GM19452 (cell line): Measurements from ENCODE around the gene AR.
A peak's percentile ranks its signal among the peaks of the same experiment; 100 is the strongest.

Source experiments
- ATAC-seq: cut with Tn5 transposase; IDR thresholded peaks from one replicate; pipeline ENCODE4 v1.9.1; 2021; ENCODE audit not compliant: unreplicated experiment

Gene AR

DNA sequence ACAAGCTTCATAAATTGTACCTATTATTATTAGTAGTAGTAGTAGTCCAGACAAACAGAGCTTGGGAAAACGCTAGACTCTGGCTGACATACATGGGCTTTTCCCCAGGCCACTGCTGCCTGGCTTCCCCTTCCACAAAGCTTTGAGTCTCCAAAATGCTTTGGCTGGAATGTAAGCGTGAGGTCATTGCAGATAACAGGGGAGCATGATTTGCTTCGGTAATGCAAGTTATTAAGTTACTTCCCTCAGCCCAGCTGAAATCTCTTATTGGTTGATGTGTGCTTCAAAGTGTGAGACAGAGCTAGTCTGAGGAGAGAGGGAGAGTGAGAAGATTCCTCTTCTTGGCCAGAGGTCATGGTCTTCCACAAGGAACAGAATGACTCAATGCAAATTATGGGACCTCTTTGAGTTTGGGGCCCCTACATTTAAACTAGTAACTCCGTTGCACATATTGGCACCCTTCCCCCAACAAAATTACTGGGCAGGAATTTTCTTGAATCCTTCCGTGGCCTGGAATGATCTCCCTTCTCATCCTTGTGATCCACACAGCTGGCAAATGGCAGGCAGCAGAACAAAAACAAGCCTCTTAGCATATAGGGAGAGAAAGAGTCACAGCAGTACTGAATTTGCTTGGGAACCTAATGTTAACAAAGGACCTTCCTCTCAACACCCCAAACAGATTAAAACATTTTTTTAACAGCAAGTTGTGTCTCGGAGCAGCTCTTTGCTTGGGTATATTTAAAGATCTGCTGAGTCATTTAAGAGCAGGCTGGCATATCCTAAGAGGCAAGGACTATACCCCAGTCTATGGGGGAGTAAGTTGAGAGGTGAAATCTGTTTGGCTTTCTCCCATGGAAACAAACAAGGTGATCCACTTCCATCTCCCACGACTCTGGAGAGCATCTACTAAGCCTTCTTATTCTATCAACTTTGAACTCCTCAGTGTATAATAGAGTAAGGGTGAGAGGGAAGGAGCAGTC is 19.9 kb downstream of the AR start:
- no peak for ATAC-seq

DNA sequence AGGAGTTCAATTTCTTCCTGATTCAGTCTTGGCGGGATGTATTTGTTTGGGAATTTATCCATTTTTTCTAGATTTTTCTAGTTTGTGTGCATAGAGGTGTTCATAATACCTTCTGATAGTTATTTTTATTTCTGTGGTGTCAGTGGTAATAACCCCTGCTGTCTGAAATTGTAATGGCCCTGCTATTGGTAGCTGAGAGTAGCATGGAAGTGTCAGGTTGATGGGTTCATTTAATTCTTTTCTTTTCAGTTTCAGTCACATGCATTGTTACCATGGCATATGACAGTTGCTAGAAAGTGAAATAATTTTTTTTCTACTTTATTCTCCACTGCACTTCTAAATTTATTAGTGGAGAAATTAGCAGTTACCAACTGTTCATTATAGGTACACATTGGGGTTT is 20.7 kb downstream of the AR start:
- ATAC-seq = no peak

GRCh38 chrX:67568769-67569168 is 24.9 kb downstream of the AR start:
- no peak for ATAC-seq

- ATAC-seq = no peak
These were observed 27.0 kb downstream of the AR start for GRCh38 chrX:67570839-67571238.

- no peak for ATAC-seq
These were observed 30.9 kb downstream of the AR start for GRCh38 chrX:67574696-67575095.

GRCh38 chrX:67582436-67582835 is 38.6 kb downstream of the AR start:
- ATAC-seq = no peak

DNA sequence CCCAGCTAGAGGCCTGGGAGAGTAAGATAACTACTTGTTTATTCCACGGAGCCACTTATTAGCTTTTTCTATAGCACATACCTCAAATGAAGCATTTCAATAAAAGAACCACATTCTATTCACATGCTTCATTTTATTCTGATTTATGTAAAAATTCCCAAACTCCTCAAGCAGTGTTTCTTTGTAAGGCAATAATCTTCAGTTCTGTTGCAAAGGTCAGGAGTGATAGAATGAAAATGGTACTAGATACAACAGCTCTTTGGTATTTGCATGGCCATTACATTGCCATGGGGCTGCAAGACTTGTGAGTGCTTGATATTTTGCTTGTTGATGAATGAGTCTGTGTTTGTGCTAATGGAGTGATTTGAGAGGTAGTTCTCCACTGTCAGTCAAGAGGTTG is 39.4 kb downstream of the AR start:
- ATAC-seq = no peak

DNA sequence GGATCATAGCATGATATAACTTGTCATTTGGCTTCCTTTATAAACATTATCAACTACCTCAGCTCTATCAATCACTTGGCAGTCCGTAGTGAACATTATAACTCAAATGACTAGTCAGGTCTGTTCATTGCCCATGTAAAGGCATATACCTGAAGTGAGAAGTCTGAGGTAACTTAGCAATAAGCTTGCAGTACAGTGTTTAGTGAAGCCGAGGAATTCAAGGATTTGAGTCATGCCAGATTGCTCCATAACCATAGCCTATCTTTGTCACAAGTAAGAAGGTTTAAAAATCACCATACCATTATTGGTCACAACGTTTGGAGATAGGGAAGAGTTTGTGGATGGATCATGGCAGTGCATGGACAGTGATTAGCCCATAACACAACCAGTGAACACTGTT is 41.6 kb downstream of the AR start:
- ATAC-seq = no peak

DNA sequence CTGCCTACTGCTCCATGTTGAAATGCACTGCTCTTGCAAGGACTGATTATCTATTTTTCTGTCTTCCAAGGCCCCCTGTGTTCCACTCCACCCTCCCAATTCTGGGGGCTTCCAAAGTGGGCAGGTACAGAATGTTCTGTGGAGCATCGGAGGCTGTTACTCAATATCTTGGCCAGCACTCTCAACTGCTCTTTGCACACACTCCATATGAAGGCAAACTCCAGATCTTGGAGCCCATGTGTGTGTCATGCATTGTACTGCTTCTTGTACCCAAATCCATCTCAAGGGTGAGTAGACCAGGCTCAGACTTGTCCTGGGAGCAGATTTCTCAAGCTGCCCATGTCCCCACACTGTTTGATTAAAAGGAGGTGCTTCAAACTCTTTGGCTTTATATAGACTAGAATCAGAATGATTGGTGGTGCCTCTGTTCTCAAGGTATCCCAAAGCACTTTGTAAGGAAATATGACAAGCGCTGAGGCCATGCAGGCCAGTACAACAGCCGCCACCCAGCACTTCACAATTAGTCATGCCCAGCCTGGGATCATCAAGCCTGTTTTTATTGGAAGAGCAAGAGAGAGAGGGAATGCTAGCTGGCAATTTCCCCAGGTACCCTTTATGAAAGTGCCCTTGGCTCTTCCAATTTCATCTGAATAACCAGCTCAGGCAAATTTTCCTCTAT is 44.3 kb downstream of the AR start:
- no peak for ATAC-seq

DNA sequence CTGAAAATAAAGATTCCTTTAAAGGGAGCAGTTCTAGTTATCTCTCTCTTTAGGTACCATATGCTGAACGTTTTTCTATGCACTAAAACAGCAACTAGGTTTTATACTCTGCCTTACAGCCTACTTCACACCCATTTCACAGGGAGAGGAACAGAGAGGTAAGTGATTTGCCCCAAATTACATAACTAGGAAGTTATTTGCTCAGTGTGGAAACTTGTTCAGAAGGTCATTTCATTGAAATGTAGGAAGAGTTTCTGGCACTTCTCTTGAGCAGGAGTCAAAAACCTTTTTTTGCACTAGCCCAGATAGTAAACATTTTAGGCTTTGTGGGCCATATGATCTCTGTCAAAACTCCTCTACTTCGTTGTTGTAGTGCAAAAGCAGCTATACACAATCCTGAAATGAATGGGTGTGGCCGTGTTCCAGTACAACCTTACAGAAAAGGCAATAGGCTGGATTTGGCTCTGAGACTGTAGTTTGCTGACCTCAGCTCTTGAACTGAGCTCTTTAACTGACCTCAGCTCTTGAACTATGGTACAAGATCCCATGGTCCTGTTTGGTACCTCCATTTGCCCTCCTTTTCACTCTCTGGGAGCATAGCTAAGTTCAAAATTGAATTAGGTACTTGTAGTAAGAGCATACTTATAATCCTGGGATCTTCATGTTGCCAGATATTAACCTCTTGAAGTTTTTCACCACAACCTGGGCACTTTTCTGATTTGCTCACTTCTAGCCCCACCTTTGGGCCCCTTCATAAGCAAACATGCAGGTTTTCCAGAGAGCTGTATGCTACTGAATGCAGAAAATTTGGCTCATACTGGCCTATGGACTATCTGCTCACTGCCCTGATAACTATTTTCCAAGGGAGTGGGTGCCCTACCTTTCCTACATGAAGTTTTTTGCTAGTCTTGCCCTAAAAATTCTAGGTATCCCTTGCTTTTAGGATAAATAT is 53.3 kb downstream of the AR start:
- ATAC-seq = no peak

DNA sequence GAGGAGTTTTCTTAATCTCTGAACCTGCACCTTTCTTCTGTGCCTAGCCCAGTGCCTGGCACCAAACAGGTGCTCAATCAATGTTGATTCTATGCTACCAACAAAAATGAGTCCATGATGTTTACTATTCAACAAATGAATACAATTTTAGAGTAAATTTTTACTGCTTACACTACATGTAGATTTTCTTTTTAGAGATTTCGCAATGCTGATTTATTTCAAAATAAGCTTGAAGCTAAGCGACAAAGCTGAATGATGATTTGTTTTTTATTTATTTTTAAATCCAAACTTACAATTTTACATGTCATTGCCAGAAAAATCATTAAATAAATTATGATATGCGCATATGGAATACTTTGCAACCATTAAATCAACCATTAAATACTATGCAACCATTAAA is 55.7 kb downstream of the AR start:
- no peak for ATAC-seq

- ATAC-seq = no peak
These were observed 58.0 kb downstream of the AR start for GRCh38 chrX:67601771-67602170.

DNA sequence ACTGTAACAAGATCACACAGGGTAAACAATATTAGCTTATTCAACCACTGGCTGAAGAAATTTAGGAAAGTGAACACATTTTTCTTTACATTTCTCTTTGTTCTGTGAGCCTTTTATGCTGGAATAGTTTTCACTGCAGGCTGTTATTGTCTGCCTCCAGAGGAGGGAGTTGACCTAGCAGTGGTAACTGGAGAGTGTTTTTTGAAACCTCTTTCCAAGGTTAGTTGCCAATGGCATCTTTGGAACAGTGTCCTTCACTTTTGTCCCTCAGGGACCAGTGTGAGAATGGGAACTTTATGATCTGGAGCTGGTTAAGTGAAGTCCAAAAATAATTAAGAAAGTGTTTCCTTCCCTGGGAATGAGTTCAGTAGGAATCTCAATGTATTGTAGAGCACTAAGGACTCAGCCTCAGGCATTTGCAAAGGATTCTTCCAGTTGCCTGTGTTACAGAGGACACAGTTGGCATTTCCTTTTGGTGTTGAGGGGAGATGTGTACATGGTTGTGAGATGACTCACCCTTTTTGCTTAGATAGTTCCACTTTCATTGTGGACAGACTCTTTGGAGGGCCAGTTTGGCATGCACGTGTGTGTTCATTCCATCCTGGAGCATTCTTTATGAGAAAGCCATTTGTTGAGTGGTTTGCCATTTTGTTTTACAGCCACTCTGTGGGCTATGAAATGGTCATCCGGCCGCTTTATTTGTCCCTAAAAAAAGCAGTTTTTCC is 61.3 kb downstream of the AR start:
- ATAC-seq = no peak

DNA sequence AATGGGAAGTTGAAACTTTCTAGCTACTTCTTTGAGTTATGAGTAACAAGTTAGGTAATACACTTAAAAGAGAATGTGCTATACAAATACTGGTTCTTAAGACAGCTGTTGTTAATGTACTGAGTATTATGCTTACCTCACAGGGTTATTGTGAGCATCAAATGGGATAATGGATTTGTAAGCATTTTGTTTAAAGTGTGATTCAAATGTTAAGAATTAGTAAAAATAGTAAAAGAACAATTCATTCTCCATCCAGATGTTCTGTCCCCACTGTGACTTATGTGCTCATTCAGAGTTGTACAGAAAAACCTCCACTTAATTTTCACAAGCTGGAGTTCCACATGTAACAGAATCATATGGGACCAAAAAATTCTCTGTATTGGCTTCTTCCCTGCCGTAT is 63.6 kb downstream of the AR start:
- no peak for ATAC-seq

DNA sequence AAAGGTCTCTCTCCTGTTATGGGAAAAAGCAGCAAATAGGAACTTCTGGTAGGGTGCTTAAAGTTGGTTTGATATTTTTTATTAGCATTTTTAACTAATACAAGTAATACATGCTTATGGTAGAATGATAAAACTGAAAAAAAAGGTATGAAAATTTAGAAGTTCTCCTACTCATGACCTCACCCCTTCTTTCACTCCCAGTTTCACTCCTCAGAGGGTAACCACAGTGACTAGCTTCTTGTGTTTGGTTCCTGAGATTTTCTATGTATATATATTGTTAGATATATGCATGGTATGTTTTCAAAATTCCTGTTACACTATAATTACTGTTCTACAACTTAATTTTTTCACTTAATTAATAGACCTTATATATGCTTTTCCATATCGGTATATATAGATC is 66.5 kb downstream of the AR start:
- ATAC-seq = no peak

GRCh38 chrX:67612231-67612630 is 68.4 kb downstream of the AR start:
- ATAC-seq = no peak

GRCh38 chrX:67613366-67613765 is 69.5 kb downstream of the AR start:
- no peak for ATAC-seq

DNA sequence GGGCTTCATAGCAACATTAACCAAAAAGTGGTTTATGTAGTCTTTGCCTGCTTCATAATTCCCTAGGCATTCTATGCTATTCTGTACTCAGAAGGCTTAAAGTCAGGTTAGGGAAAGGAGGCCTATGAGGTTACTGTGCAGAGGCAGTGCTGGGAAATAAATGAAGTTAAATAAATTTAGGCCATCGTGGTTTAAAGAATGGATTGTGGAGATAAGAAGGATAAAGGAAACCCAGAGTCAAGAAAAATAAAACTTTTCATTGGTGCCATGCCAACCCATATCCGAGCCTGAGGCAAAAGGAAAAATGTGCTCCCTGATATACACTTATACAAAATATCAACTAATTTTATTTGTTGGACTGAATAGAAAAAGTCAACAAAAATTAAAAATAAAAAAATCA is 70.2 kb downstream of the AR start:
- ATAC-seq = no peak

- ATAC-seq = no peak
These were observed 70.6 kb downstream of the AR start for GRCh38 chrX:67614423-67614822.

GRCh38 chrX:67619253-67619652 is 75.4 kb downstream of the AR start:
- peak; percentile 79 for ATAC-seq
